ENCODE measurements around the gene GH1. TPM values are rescaled to one million over a fixed set of nuclear protein-coding genes. Genes with fewer than 3 reads are reported as not detected.
"Not testable (repeated sequence)": the region's sequence is repeated elsewhere in the genome, so short reads cannot be mapped to it uniquely, and the experiment has no call there.

The GH1 gene
- total RNA-seq, 2 donors from 2014 or later, result 0.56 TPM; not detected in 1

DNA sequence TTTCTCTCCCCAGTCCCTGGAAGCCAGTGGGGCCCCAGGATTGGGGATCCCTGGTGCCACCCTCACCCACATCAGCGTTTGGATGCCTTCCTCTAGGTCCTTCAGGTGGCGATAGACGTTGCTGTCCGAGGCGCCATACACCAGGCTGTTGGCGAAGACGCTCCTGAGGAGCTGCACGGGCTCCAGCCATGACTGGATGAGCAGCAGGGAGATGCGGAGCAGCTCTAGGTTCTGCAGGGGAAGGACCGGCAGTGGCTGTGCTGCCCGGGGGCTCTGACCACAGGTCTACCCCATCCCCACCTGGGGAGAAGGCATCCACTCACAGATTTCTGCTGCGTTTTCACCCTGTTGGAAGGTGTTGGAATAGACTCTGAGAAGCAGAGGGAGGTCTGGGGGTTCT lies 37.9 kb downstream of the GH1 start:
- Mint-ChIP-seq H3K4me3 (no peak overlapping the region), H3K9me3 (no peaks in the 10 kb centered on the region), H3K27me3 (no peaks in the 10 kb centered on the region), H3K4me1 (peaks cover 9% of the 10 kb centered on the region), H3K27ac (no peak overlapping the region), H3K36me3 (ENCODE audit: low read depth) (no peaks in the 10 kb centered on the region)
- ATAC-seq (replicated peaks), result no peak

DNA sequence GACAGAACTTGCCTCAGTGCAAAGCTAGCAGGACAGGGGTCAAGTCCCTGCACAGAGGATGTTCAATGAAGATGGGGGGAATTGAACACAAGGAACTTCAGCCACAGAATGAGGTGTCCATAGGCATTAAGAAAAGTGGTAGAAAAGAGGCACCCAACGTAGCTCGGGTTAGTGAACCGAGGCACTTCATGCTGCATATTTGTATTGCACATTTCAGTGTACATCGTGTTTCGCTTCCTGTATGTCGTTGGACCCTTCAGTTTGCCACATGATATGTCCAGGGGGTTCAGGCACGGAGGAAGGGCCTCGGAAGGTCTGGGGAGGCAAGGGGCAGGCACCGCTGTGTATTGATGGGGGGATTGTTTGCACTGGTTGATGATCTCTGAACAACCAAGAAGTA lies 40.2 kb downstream of the GH1 start:
- H3K36me3 Mint-ChIP-seq (ENCODE audit: low read depth); H3K4me3 Mint-ChIP-seq; H3K27ac Mint-ChIP-seq; H3K9me3 Mint-ChIP-seq; H3K27me3 Mint-ChIP-seq; ATAC-seq (replicated peaks); H3K4me1 Mint-ChIP-seq: not testable (repeated sequence)

DNA sequence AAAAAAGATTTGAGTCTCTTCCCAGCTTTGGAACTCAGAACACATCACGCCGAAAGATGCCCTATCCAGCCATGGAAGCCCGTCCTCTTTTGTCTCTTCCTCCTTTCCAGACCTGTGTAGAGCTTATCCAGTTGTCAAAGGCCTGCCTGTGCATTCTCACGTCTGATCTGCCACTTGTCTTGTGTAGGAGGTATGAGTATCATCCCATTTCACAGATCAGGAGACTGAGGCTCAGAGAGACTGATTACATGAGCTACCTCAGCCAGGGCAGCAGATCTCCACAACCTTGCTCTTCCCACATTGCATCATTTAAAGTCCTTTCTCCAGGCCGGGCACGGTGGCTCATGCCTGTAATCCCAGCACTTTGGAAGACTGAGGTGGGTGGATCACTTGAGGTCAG lies 43.9 kb downstream of the GH1 start:
- H3K9me3 Mint-ChIP-seq; ATAC-seq (replicated peaks); H3K27ac Mint-ChIP-seq; H3K4me1 Mint-ChIP-seq; H3K36me3 Mint-ChIP-seq (ENCODE audit: low read depth); H3K4me3 Mint-ChIP-seq; H3K27me3 Mint-ChIP-seq: not testable (repeated sequence)

DNA sequence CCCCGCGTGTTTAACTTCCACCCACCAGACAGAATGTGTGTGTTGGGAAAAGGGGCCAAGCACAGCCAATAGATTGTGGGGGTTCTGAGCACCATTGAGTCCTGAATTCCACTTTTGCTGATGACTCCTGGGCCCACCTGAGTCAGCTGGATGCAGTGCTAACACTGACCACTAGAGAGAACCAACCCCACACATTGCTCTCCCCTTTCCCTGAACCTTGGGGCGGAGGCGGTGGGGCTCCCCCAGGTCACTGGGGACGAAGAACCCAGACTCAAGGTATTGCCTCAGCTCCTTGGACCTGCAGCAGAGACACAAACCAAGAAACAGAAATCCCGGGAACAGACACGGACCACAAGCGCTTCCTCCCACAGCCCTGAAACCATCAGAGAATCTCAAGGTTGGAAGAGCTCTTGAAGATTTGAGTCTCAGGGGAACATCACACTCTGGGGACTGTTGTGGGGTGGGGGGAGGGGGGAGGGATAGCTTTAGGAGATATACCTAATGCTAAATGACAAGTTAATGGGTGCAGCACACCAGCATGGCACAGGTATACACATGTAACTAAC lies 44.5 kb downstream of the GH1 start:
- not testable (repeated sequence) for H3K4me3 Mint-ChIP-seq; H3K27me3 Mint-ChIP-seq; ATAC-seq (replicated peaks); H3K9me3 Mint-ChIP-seq; H3K36me3 Mint-ChIP-seq (ENCODE audit: low read depth); H3K27ac Mint-ChIP-seq; H3K4me1 Mint-ChIP-seq

DNA sequence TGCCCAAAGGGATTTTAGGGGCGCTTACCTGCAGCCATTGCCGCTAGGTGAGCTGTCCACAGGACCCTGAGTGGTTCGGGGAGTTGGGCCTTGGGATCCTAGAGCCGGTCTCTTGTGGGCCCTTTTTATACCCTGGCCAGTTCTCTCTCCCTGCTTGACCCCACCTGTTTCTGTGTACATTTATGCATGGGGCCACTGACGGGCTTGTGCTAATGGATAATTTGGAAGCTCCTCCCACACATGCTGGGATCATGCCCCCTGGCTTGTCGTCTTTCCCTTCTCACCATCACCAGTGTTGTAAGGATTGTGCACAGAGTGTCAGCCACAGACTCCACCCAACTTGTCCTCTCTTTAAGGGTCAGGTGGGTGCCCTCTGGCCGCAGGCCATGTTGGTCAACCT lies 45.1 kb downstream of the GH1 start, which contains the start of gene CSH2:
Gene CSH2, minus strand, starts transcription at position 101 of the 400 bp plus-strand sequence. Its CDS starts 63 bp downstream, at position 38.
- not testable (repeated sequence) for H3K4me1 Mint-ChIP-seq; H3K9me3 Mint-ChIP-seq; H3K4me3 Mint-ChIP-seq; H3K27ac Mint-ChIP-seq; H3K27me3 Mint-ChIP-seq; ATAC-seq (replicated peaks); H3K36me3 Mint-ChIP-seq (ENCODE audit: low read depth)

DNA sequence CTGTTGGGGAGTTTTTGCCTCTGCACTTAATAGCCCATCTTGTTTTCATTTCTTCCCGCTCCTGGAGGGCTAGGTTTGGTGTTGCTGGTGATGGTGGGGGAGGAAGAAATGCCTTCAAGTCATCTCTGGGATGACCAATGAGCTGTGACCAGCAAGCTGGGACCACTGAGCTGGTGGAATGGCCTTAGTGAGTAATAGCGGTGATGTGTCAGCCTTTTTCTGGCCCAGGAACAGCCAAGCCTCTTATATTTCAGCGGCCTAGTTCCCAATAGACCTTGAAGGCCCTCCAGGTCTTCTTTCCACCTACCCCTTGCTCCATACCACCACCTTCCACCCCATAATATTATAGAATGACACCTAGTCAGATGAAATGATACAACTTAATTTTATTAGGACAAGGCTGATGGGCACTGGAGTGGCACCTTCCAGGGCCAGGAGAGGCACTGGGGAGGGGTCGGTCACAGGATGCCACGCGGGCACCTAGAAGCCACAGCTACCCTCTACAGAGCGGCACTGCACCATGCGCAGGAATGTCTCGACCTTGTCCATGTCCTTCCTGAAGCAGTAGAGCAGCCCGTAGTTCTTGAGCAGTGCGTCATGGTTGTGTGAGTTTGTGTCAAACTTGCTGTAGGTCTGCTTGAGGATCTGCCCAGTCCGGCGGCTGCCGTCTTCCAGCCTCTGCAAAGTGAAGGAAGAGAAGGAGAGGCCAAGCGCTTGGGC lies 46.8 kb downstream of the GH1 start:
- H3K9me3 Mint-ChIP-seq; H3K36me3 Mint-ChIP-seq (ENCODE audit: low read depth); H3K4me1 Mint-ChIP-seq; H3K27me3 Mint-ChIP-seq; ATAC-seq (replicated peaks); H3K27ac Mint-ChIP-seq; H3K4me3 Mint-ChIP-seq: not testable (repeated sequence)

DNA sequence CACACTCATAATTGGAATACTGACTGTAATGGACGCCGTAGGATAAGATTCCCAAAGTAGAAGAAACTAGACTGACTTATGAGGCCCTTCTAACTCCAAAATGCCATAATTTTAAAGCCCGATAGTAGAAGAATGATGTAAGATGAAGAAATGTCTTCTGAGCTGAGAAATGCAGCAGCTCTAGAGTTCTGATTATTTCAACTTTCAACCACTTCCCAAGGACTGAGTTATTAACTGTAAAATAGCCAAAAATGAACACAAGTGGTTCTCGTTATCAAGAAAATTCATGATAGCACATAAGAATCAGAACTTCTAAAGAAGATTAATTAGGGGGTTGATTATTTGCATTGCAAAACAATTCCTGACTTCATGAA lies 48.4 kb downstream of the GH1 start:
- not testable (repeated sequence) for H3K27ac Mint-ChIP-seq; H3K4me1 Mint-ChIP-seq; H3K4me3 Mint-ChIP-seq; H3K9me3 Mint-ChIP-seq; H3K27me3 Mint-ChIP-seq; ATAC-seq (replicated peaks); H3K36me3 Mint-ChIP-seq (ENCODE audit: low read depth)

DNA sequence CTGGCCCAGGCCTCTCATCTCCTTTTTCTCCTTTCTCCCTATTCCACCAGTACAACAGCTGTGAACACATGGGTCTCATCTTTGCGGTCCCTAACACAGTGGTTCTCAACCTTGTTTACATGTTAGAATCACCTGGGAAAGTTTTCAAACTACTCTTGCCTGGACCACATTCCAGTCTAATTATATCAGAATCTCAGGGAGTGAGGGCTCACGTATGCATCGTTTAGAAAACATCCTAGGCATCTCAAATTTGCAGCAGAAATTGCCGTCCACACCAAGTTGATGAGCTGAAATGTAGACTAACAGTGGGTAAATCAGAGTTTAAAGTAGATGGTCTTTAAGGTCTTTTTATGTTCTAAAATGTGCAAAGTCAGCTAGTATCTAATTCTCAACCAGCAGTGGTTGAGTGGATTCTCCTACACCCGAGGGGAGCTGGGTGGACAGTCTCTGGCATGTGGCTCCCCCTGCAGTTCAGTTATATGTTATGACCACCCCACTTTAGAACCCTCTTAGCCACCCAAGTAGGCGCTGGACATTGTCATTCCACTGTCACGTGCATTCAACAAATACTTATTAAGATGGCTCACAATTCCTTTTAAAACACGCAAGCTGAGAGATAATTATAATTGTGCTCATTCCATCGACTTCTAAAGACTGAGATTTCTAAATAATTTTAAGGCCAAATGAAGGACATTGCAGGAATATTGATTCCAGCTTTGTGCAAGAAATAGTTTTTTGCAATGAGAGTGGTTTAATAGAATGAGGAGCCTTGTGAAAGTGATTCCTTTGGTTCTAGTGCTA lies 48.9 kb downstream of the GH1 start:
- H3K4me1 Mint-ChIP-seq; H3K36me3 Mint-ChIP-seq (ENCODE audit: low read depth); ATAC-seq (replicated peaks); H3K27ac Mint-ChIP-seq; H3K9me3 Mint-ChIP-seq; H3K4me3 Mint-ChIP-seq; H3K27me3 Mint-ChIP-seq: not testable (repeated sequence)

Other genes starting within 250 kb of the GH1 start
- 100 to 1,000 TPM; 101 to 144 TPM for gene LIMD2, start 218.7 kb downstream of the GH1 start, total RNA-seq
- 10 to 100 TPM; 49.0 to 56.8 TPM for gene STRADA, start 177.0 kb downstream of the GH1 start, total RNA-seq
- gene CCDC47, start 145.2 kb downstream of the GH1 start, total RNA-seq, result 10 to 100 TPM; 75.5 to 99.9 TPM
- gene DDX42, start 144.7 kb downstream of the GH1 start, total RNA-seq, result 100 to 1,000 TPM; 119 to 121 TPM
- gene PSMC5, start 91.4 kb downstream of the GH1 start, total RNA-seq, result 100 to 1,000 TPM; 102 to 172 TPM
- gene FTSJ3, start 91.2 kb downstream of the GH1 start, total RNA-seq, result 10 to 100 TPM; 36.3 to 74.1 TPM
- 100 to 1,000 TPM in 1 of 2 donors, 10 to 100 TPM in 1; 82.7 to 112 TPM for gene SMARCD2, start 76.2 kb downstream of the GH1 start, total RNA-seq
- gene CSH2, start 45.2 kb downstream of the GH1 start, total RNA-seq, result 1 to 10 TPM; 2.3 to 3.5 TPM
- gene GH2, start 36.9 kb downstream of the GH1 start, total RNA-seq, result not detected
- 1 to 10 TPM; 7.6 to 8.2 TPM for gene CSH1, start 22.3 kb downstream of the GH1 start, total RNA-seq
- gene CSHL1, start 7.6 kb downstream of the GH1 start, total RNA-seq, result under 1 TPM in 1 of 2 donors, not detected in 1; 0.61 TPM
- 10 to 100 TPM; 29.3 to 41.4 TPM for gene CD79B, start 13.5 kb upstream of the GH1 start, total RNA-seq
- under 1 TPM; 0.32 to 0.37 TPM for gene SCN4A, start 54.1 kb upstream of the GH1 start, total RNA-seq
- gene PRR29, start 79.5 kb upstream of the GH1 start, total RNA-seq, result 1 to 10 TPM; 2.9 to 3.2 TPM
- 10 to 100 TPM; 43.0 to 54.9 TPM for gene ICAM2, start 101.8 kb upstream of the GH1 start, total RNA-seq
- gene ERN1, start 211.3 kb upstream of the GH1 start, total RNA-seq, result 10 to 100 TPM; 42.2 to 93.3 TPM